Measurements from ENCODE around the gene EEF1AKMT3. TPM values are rescaled to one million over a fixed set of nuclear protein-coding genes. Genes with fewer than 3 reads are reported as not detected.
"Not testable (repeated sequence)": the region's sequence is repeated elsewhere in the genome, so short reads cannot be mapped to it uniquely, and the experiment has no call there.

Gene EEF1AKMT3
- total RNA-seq, 4 donors from 2014 or later: 1.9 to 6.7 (median 4.3) TPM

DNA sequence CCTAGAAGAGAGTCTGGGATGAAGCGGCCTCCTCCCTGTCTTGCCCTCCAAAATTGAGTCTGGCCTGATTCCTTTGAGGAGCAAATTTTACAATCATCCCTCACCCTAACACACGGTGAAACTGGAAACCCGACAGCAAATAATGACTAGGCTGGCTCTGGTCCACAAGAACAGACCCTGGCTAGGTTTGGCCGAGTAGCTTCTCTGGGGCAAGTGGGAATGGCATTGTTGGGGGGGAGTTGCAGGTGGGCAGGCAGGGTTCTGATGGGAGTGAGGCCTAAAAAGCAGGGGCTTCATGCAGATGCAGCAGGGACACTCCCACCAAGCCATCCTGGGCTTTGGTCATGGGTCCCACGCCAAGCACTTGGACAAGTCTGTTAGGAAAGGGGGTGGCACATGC is 48.6 kb downstream of the EEF1AKMT3 start:
- H3K4me3 ChIP-seq; DNase-seq; H3K27me3 ChIP-seq; in situ Hi-C loops (cut with MboI; ENCODE audit: low pct_ligation_motif_present in 1 of 4, low pct_unique_long_range_greater_than_20kb in 1 of 4, low sequenced_read_pairs in 3 of 4); intact Hi-C loops (cut with DNase I; ENCODE audit: low total_unique reads); H3K9me3 ChIP-seq: not testable (repeated sequence)
- H3K4me1 ChIP-seq: peaks cover 17 to 30% (median 22%) of the 10 kb centered on the region in 4 donors
- peak in 1 of 3 donors; percentile 3 for TF ChIP-seq POLR2AphosphoS5 (IDR thresholded peaks at IDR 0.05)
- WGBS, 2 donors (ENCODE audit: low coverage in 1 of 2): 58 to 69% methylated on average over 3 to 5 of the region's 5 CpGs
- H3K36me3 ChIP-seq: peaks cover 0 to 55% (median 23%) of the 10 kb centered on the region in 4 donors
- H3K27ac ChIP-seq: peak overlapping the region in 1 of 4 donors; percentile 23

DNA sequence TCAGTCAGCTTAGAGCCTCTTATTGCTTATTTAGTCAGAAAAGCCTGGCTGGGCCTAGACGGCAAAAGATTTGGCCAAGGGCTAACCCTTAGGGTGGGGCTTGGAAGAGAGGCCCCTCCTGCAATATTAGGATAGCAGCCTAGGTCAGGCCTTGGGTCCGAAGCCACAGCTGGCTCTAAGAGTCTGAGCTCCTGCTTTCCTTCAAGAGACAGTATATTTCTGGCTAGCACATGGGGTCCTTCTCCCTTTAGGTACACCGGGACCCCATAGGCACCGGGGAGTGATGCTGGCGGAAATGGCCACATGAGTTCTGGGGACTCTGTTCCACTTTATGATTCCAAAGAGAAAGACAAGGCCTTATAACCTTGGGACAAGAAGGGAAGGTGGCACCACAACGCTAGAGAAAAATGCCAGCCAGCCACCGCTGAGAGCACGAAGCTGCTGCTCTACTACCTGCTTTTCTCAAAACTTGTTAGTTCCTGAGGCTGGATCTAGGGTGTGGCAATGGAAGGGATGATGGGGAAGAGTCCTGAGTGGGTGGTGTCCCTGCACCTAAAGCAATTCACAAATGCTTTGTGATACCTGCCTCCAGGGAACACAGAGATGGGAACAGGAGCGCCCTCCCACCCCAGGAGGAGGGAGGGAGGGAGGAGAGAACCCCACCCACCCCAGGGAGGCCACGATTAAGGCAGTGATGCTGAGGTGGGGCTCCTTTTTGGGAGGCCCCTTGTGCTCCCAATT is 49.2 kb downstream of the EEF1AKMT3 start:
- Histone ChIP-seq H3K36me3 (peaks cover 0 to 62% (median 26%) of the 10 kb centered on the region in 4 donors), H3K27me3 (no peaks in the 10 kb centered on the region), H3K9me3 (no peaks in the 10 kb centered on the region), H3K4me1 (peaks cover 12 to 24% (median 16%) of the 10 kb centered on the region in 4 donors), H3K27ac (no peak overlapping the region), H3K4me3 (no peak overlapping the region)
- intact Hi-C loops (cut with DNase I; ENCODE audit: low total_unique reads) (no loop called here), in situ Hi-C loops (cut with MboI; ENCODE audit: low pct_ligation_motif_present in 1 of 4, low pct_unique_long_range_greater_than_20kb in 1 of 4, low sequenced_read_pairs in 3 of 4) (no loop called here)
- DNase-seq: no peak
- TF ChIP-seq, protein P1, sequence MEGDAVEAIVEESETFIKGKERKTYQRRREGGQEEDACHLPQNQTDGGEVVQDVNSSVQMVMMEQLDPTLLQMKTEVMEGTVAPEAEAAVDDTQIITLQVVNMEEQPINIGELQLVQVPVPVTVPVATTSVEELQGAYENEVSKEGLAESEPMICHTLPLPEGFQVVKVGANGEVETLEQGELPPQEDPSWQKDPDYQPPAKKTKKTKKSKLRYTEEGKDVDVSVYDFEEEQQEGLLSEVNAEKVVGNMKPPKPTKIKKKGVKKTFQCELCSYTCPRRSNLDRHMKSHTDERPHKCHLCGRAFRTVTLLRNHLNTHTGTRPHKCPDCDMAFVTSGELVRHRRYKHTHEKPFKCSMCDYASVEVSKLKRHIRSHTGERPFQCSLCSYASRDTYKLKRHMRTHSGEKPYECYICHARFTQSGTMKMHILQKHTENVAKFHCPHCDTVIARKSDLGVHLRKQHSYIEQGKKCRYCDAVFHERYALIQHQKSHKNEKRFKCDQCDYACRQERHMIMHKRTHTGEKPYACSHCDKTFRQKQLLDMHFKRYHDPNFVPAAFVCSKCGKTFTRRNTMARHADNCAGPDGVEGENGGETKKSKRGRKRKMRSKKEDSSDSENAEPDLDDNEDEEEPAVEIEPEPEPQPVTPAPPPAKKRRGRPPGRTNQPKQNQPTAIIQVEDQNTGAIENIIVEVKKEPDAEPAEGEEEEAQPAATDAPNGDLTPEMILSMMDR (IDR thresholded peaks at IDR 0.05): no peak
- TF ChIP-seq POLR2AphosphoS5 (IDR thresholded peaks at IDR 0.05): peak in 1 of 3 donors; percentile 3
- WGBS, 2 donors (ENCODE audit: low coverage in 1 of 2): 85 to 100% methylated on average over 1 to 10 of the region's 10 CpGs

DNA sequence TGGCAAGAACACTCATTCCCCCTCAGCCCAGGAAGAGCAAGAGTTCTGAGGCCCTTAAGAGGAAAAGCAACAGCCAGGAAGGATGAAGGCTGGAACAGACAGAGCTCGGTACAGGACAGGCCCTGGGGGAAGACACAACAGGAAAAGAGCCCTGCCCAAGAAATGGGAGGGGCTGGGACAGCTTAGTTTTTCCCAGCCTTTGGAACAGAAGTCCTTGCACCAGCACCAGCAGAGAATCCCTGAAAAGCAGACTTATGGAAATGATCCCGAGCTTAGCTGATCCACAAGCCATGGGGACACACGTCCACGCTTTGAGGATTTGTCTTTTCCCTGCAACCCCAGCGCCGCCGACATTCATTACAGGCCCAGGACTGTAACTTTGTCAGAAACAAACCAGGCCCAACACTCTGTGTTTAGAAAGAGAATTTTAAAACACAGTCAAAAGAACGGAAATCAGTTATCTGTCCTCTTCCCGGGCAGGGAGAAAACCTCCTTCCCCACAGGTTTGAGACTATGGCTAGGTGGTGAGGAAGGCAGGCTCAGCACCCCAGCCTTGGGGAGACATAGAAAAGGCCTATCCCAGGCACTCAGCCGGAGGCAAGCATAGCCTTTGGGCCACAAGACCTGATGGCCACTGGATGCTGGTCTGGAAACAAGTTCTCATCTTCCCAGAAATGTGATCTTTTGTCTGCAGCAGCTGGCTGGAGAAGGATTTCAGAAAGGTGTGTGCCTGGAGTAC is 50.1 kb downstream of the EEF1AKMT3 start:
- Histone ChIP-seq H3K27me3 (no peaks in the 10 kb centered on the region), H3K4me1 (peaks cover 4 to 14% (median 7%) of the 10 kb centered on the region in 4 donors), H3K9me3 (no peaks in the 10 kb centered on the region), H3K36me3 (peaks cover 0 to 71% (median 35%) of the 10 kb centered on the region in 4 donors), H3K27ac (no peak overlapping the region), H3K4me3 (no peak overlapping the region)
- intact Hi-C loops (cut with DNase I; ENCODE audit: low total_unique reads) (no loop called here), in situ Hi-C loops (cut with MboI; ENCODE audit: low pct_ligation_motif_present in 1 of 4, low pct_unique_long_range_greater_than_20kb in 1 of 4, low sequenced_read_pairs in 3 of 4) (no loop called here)
- WGBS, 2 donors (ENCODE audit: low coverage in 1 of 2): 33 to 83% methylated on average over 1 to 10 of the region's 10 CpGs
- no peak for DNase-seq
- TF ChIP-seq POLR2A (IDR thresholded peaks at IDR 0.05) (no peak), EP300 (IDR thresholded peaks at IDR 0.05; ENCODE audit: low read depth) (no peak), POLR2AphosphoS5 (IDR thresholded peaks at IDR 0.05) (no peak)
- TF ChIP-seq, protein P1 (IDR thresholded peaks at IDR 0.05): no peak

DNA sequence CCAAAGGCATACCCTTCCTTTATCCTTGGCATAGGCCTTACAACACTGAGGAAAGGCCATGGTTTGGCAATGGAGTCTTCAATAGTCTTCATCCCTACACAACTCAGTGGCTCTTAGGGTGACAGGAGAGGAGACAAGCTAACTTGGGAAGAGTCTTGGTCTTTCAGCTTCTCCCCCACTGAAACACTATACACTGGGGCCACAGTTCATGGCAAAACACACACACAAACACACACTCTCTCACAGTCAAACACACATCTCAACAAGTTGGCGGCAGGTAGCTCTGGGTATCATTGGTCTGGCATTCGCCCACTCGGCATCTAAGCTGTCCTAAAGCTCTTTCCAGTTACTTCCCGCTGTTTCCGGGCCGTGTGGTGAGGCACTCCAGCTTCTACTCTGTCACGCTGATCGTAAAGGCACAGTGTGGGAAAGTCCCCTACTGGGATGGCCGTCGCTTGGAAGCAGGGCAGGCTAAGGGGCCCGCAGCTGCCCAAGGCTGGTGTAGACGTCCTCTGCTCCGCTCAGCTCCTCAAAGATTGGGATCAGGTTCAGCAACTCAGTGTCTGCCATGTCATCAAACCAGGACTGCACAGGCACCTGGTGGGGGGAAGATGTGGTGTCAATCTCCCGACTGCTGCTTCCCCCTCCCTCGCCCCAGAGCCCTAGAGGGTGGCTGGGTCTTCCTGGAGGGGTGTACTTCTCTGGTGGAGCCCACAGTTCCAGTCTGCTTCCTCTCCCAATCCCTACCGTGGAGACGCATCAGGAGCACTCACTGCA is 50.9 kb downstream of the EEF1AKMT3 start:
- Histone ChIP-seq H3K27ac (no peak overlapping the region), H3K27me3 (no peaks in the 10 kb centered on the region), H3K36me3 (peaks cover 0 to 78% (median 38%) of the 10 kb centered on the region in 4 donors), H3K4me3 (no peak overlapping the region), H3K4me1 (peaks cover 0 to 8% (median 3%) of the 10 kb centered on the region in 4 donors), H3K9me3 (no peaks in the 10 kb centered on the region)
- no peak for DNase-seq
- in situ Hi-C loops (cut with MboI; ENCODE audit: low pct_ligation_motif_present in 1 of 4, low pct_unique_long_range_greater_than_20kb in 1 of 4, low sequenced_read_pairs in 3 of 4): no loop called here
- intact Hi-C loops (cut with DNase I; ENCODE audit: low total_unique reads): no loop called here
- WGBS, 2 donors (ENCODE audit: low coverage in 1 of 2): 80% methylated on average over 15 of the region's 17 CpGs; no CpG with 5 or more reads in 1 of the 2 donors
- peak in 1 of 3 donors; percentile 7 for TF ChIP-seq POLR2AphosphoS5 (IDR thresholded peaks at IDR 0.05)
- TF ChIP-seq, protein P1 (IDR thresholded peaks at IDR 0.05): no peak
